Neuronal stem cell (in vitro differentiated cells): ENCODE measurements around the gene RALGDS.
A peak's percentile ranks its signal among the peaks of the same experiment; 100 is the strongest.

Source experiments
- DNase-seq: peaks from one replicate; pipeline ENCODE4 v3.0.0-alpha.2; 2013; ENCODE audit warnings: low spot score
- H2AFZ ChIP-seq: one replicate; pipeline ENCODE4 v1.6.1; 2013; ENCODE audit warnings: mild to moderate bottlenecking, low read length, inconsistent platforms
- H2AK5ac ChIP-seq: 2 replicates; pipeline ENCODE4 v1.6.1; 2013; ENCODE audit warnings: low read depth, mild to moderate bottlenecking, inconsistent platforms, low read length, moderate library complexity, mixed read lengths
- H2BK120ac ChIP-seq: 2 replicates; pipeline ENCODE4 v1.6.1; 2013; ENCODE audit warnings: low read depth, mild to moderate bottlenecking, inconsistent platforms, low read length, moderate library complexity, mixed read lengths
- H2BK12ac ChIP-seq: one replicate; pipeline ENCODE4 v1.6.1; 2013; ENCODE audit warnings: low read length, inconsistent platforms
- H2BK15ac ChIP-seq: 2 replicates; pipeline ENCODE4 v1.6.1; 2013; ENCODE audit warnings: mild to moderate bottlenecking, low read length, inconsistent platforms, mixed read lengths
- H2BK5ac ChIP-seq: one replicate; pipeline ENCODE4 v1.6.1; 2013; ENCODE audit warnings: inconsistent platforms, mild to moderate bottlenecking, low read length, moderate library complexity
- H3K14ac ChIP-seq: one replicate; pipeline ENCODE4 v1.6.1; 2013; ENCODE audit warnings: low read length, inconsistent platforms
- H3K18ac ChIP-seq: 2 replicates; pipeline ENCODE4 v1.6.1; 2013; ENCODE audit warnings: low read length, inconsistent platforms
- H3K23ac ChIP-seq: 2 replicates; pipeline ENCODE4 v1.6.1; 2013; ENCODE audit warnings: low read depth, mild to moderate bottlenecking, mixed read lengths, low read length, inconsistent platforms; ENCODE audit not compliant: poor library complexity
- H3K27ac ChIP-seq: replicated peaks from 3 replicates; pipeline ENCODE4 v1.5.1; 2013; ENCODE audit warnings: low read length, inconsistent platforms
- H3K27me3 ChIP-seq, 3 experiments: 2 replicates each; pipeline ENCODE4 v1.6.1; 2013; ENCODE audit warnings: low read length in 3 of 3, mild to moderate bottlenecking in 2 of 3, inconsistent platforms in 1 of 3, low read depth in 1 of 3, mixed read lengths in 1 of 3, moderate library complexity in 1 of 3; ENCODE audit not compliant: control insufficient read depth in 3 of 3, insufficient read depth in 3 of 3
- H3K36me3 ChIP-seq, 2 donors: replicated peaks in 1 of 2; 2 replicates each; pipeline ENCODE4 v1.6.1; 2013; ENCODE audit warnings: low read length in 2 of 2; ENCODE audit not compliant: control insufficient read depth in 2 of 2, insufficient read depth in 2 of 2
- H3K4ac ChIP-seq: 2 replicates; pipeline ENCODE4 v1.6.1; 2013; ENCODE audit warnings: inconsistent platforms, mild to moderate bottlenecking, low read length, moderate library complexity
- H3K4me1 ChIP-seq, 2 donors: 1 replicate in 1 of 2; 2 replicates in 1 of 2; pipeline ENCODE4 v1.6.1; 2013; ENCODE audit warnings: low read length in 2 of 2, low read depth in 1 of 2; ENCODE audit not compliant: control insufficient read depth in 2 of 2, insufficient read depth in 1 of 2
- H3K4me2 ChIP-seq: one replicate; pipeline ENCODE4 v1.6.1; 2013; ENCODE audit warnings: mild to moderate bottlenecking, low read length, inconsistent platforms; ENCODE audit not compliant: insufficient read depth, poor library complexity, severe bottlenecking
- H3K4me3 ChIP-seq, 2 donors: 2 replicates each; pipeline ENCODE4 v1.5.1; 2013; ENCODE audit warnings: low read length in 2 of 2, mild to moderate bottlenecking in 2 of 2, inconsistent platforms in 1 of 2, moderate library complexity in 1 of 2
- H3K79me1 ChIP-seq: one replicate; pipeline ENCODE4 v1.6.1; 2013; ENCODE audit warnings: low read depth, mild to moderate bottlenecking, inconsistent platforms, low read length, moderate library complexity
- H3K9ac ChIP-seq: one replicate; pipeline ENCODE4 v1.6.1; 2013; ENCODE audit warnings: mild to moderate bottlenecking, low read depth, low read length, inconsistent platforms; ENCODE audit not compliant: poor library complexity
- H3K9me3 ChIP-seq, 2 donors: replicated peaks in 1 of 2; 2 replicates each; pipeline versions ENCODE3 to v1.6.1; 2013; ENCODE audit warnings: low read length in 2 of 2, mild to moderate bottlenecking in 2 of 2, inconsistent platforms in 1 of 2, low read depth in 1 of 2, mixed read lengths in 1 of 2, moderate library complexity in 1 of 2; ENCODE audit not compliant: control insufficient read depth in 2 of 2, insufficient read depth in 1 of 2
- H4K8ac ChIP-seq: one replicate; pipeline ENCODE4 v1.6.1; 2013; ENCODE audit warnings: low read depth, mild to moderate bottlenecking, inconsistent platforms, low read length, moderate library complexity
- H4K91ac ChIP-seq: one replicate; pipeline ENCODE4 v1.6.1; 2013; ENCODE audit warnings: low read length, low read depth, mild to moderate bottlenecking, inconsistent platforms; ENCODE audit not compliant: poor library complexity
- WGBS, 2 donors: extraction: QIAGEN DNeasy Blood & Tissue Kit; methylation state at CpG; one replicate each; pipeline ENCODE4 v1.1.7; 2013; ENCODE audit warnings: missing lambda C conversion rate in 2 of 2, mixed read lengths in 1 of 2; ENCODE audit not compliant: insufficient read length in 2 of 2, insufficient replicate concordance in 1 of 2; ENCODE audit errors: extremely low coverage in 2 of 2; 5-methylcytosine and 5-hydroxymethylcytosine counted together

The RALGDS gene

DNA sequence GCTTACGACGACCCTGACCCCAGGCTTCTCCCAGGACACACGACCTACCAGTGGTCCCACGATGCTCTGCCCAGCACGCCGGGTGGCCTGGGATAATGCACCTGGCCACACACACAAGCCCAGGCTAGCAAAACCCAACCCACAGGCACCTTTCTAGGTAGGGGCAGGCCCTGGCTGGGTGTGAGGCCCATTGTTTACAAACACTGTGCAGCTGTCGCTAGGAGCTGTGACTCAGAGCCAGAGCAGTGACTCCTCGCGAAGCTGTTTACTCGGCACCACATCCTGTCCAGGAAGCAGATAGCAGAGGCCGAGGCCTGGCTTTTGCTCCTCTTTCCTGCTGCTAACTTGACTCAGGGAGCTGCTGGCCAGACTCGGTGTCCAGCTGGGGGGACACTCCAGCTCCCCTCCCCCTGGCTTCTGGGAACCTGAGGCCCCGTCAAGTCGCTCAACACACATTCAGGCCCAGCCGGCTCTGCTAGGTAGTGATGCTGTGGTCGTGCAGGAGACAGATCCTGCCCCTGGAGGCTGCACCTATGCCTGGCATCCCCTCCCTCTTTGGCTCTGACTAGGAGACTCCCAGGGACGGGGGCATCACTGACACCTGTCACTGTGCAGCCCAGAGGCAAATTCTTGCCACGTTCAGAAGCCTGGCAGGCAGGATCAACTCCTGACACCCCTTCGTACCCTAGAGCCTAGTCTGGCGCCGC lies 12.8 kb upstream of the RALGDS start:
- H4K8ac ChIP-seq = peak overlapping the region; percentile 29
- peak overlapping the region; percentile 2 for H4K91ac ChIP-seq
- H2BK5ac ChIP-seq = peak overlapping the region; percentile 62
- H2BK15ac ChIP-seq = no peak overlapping the region
- H2AFZ ChIP-seq = peak overlapping the region; percentile 72
- H3K14ac ChIP-seq = no peak overlapping the region
- no peaks in the 10 kb centered on the region for H3K27me3 ChIP-seq
- peak overlapping the region in 1 of 2 donors; percentile 16 for H3K4me3 ChIP-seq
- H2AK5ac ChIP-seq = peak overlapping the region; percentile 81
- DNase-seq = no peak
- WGBS, 2 donors = no CpG with 5 or more reads among the region's 21 CpGs
- peak overlapping the region; percentile 56 for H3K23ac ChIP-seq
- peak overlapping the region; percentile 88 for H3K18ac ChIP-seq
- H3K36me3 ChIP-seq = peaks cover 0 to 6% of the 10 kb centered on the region in 2 donors
- H3K4me2 ChIP-seq = no peak overlapping the region
- H2BK12ac ChIP-seq = no peak overlapping the region
- peak overlapping the region; percentile 86 for H3K27ac ChIP-seq
- H2BK120ac ChIP-seq = no peak overlapping the region
- H3K79me1 ChIP-seq = peaks cover 23% of the 10 kb centered on the region
- peak overlapping the region; percentile 81 for H3K9ac ChIP-seq
- H3K4ac ChIP-seq = no peak overlapping the region
- H3K9me3 ChIP-seq = no peaks in the 10 kb centered on the region
- H3K4me1 ChIP-seq = peaks cover 21 to 22% of the 10 kb centered on the region in 2 donors

DNA sequence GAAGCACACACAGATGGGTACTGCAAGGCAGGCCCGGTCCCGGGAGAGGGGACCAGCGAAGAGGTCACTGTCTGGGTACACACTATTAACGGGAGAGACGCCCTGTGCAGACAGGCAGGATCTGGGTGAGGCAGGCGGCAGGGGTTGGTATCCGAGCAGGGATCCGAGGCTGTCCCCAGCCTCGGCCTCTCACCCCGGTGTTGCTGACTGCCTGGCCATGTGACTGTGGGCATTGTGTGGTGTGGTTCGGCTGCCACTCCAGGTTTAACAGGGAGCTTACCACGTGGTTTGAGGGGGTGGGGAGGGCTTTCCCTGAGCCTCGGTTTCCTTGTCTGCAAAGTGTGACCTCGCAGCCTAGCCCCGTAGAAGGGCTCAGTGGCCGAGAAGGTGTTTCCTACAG lies 11.1 kb upstream of the RALGDS start:
- no CpG with 5 or more reads among the region's 16 CpGs for WGBS, 2 donors
- Histone ChIP-seq H2BK120ac (no peak overlapping the region), H3K4me3 (no peak overlapping the region), H3K36me3 (peaks cover 5% of the 10 kb centered on the region in 2 donors), H2BK5ac (no peak overlapping the region), H3K4ac (no peak overlapping the region), H4K8ac (no peak overlapping the region), H3K9me3 (no peaks in the 10 kb centered on the region), H4K91ac (no peak overlapping the region), H3K4me1 (peaks cover 21 to 22% of the 10 kb centered on the region in 2 donors), H3K23ac (peak overlapping the region; percentile 52), H3K27ac (no peak overlapping the region), H3K9ac (peak overlapping the region; percentile 50), H3K79me1 (peaks cover 14% of the 10 kb centered on the region), H2AK5ac (peak overlapping the region; percentile 51), H3K18ac (peak overlapping the region; percentile 85), H2AFZ (no peak overlapping the region), H2BK12ac (no peak overlapping the region), H3K27me3 (no peaks in the 10 kb centered on the region), H2BK15ac (peak overlapping the region; percentile 25), H3K14ac (no peak overlapping the region), H3K4me2 (no peak overlapping the region)
- no peak for DNase-seq

- DNase-seq = no peak
- no peak overlapping the region for H2AK5ac ChIP-seq
Measured at GRCh38 chr9:133131506-133131905, 10.5 kb upstream of the RALGDS start.

GRCh38 chr9:133130685-133131244 lies 9.7 kb upstream of the RALGDS start:
- Histone ChIP-seq H3K4ac (no peak overlapping the region), H3K27ac (no peak overlapping the region), H3K9me3 (no peaks in the 10 kb centered on the region), H3K4me2 (no peak overlapping the region), H3K14ac (no peak overlapping the region), H2AK5ac (peak overlapping the region; percentile 81), H3K27me3 (no peaks in the 10 kb centered on the region), H2AFZ (no peak overlapping the region), H3K79me1 (peaks cover 15% of the 10 kb centered on the region), H3K4me3 (no peak overlapping the region), H3K36me3 (peaks cover 5% of the 10 kb centered on the region in 2 donors), H2BK12ac (no peak overlapping the region), H2BK5ac (no peak overlapping the region), H2BK15ac (peak overlapping the region; percentile 17), H2BK120ac (no peak overlapping the region), H4K91ac (no peak overlapping the region), H3K18ac (peak overlapping the region; percentile 35), H3K4me1 (peaks cover 21 to 25% of the 10 kb centered on the region in 2 donors), H3K23ac (no peak overlapping the region), H3K9ac (no peak overlapping the region), H4K8ac (no peak overlapping the region)
- no CpG with 5 or more reads among the region's 10 CpGs for WGBS, 2 donors
- no peak for DNase-seq

More at GRCh38 chr9:133131506-133131905, 10.5 kb upstream of the RALGDS start:
- no peak overlapping the region for H2AFZ ChIP-seq
- WGBS, 2 donors = no CpG with 5 or more reads among the region's 5 CpGs
- no peak overlapping the region for H3K4ac ChIP-seq
- no peak overlapping the region for H2BK5ac ChIP-seq
- no peak overlapping the region for H3K27ac ChIP-seq
- no peak overlapping the region for H3K4me2 ChIP-seq
- H2BK120ac ChIP-seq = no peak overlapping the region
- H3K18ac ChIP-seq = peak overlapping the region; percentile 2
- H4K8ac ChIP-seq = no peak overlapping the region
- H2BK12ac ChIP-seq = no peak overlapping the region
- H4K91ac ChIP-seq = no peak overlapping the region
- H3K9me3 ChIP-seq = no peaks in the 10 kb centered on the region
- H3K4me3 ChIP-seq = no peak overlapping the region
- no peak overlapping the region for H3K14ac ChIP-seq
- H3K27me3 ChIP-seq = no peaks in the 10 kb centered on the region
- H3K36me3 ChIP-seq = peaks cover 5% of the 10 kb centered on the region in 2 donors
- peak overlapping the region; percentile 20 for H3K23ac ChIP-seq
- no peak overlapping the region for H2BK15ac ChIP-seq
- H3K79me1 ChIP-seq = peaks cover 17% of the 10 kb centered on the region
- peaks cover 21 to 23% of the 10 kb centered on the region in 2 donors for H3K4me1 ChIP-seq
- H3K9ac ChIP-seq = no peak overlapping the region
